Measurements from ENCODE around the gene CACNA2D4. TPM values are rescaled to one million over a fixed set of nuclear protein-coding genes. Genes with fewer than 3 reads are reported as not detected.

CACNA2D4 gene
- total RNA-seq, 2 experiments from 2014 or later: 20.8 to 23.6 TPM

DNA sequence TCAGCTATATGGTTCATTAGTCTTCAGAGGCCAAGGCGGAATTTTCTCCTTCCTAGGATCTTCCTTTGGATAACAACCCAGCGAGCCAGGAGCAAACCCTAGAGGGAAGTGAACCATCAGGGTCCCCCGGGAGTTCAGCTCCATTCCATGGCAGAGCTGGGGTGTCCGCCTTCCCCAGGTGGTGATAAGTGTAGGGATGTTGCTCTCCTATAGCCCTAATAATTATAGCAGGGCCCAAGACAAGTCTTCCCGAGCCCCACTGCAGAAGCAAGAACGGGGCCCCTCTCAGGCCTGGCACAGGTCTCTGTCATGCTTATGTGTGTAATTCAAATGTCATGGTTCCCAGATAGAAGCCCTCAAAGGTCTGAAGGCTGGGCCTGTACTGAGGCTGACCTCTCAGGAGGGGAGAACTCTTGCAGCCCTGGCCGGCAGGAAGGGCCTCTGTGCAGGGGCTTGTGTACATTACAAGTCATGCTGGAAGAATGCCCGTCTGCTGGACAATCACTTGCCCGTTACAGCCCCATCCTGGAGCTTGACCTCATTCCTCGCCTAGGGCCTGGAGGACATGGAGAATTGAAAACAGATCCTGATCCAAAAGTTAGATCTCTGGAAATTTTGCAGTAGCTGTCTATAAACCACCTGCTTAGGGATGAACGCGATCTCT lies 80.8 kb downstream of the CACNA2D4 start:
- no peak for DNase-seq
- ChIA-PET POLR2A (no interaction called here), CTCF (no interaction called here)
- Mint-ChIP-seq H3K36me3 (ENCODE audit: low read depth) (no peaks in the 10 kb centered on the region), H3K27ac (no peak overlapping the region), H3K9me3 (no peaks in the 10 kb centered on the region), H3K4me1 (no peaks in the 10 kb centered on the region), H3K4me3 (no peak overlapping the region), H3K27me3 (peaks cover 4% of the 10 kb centered on the region)

DNA sequence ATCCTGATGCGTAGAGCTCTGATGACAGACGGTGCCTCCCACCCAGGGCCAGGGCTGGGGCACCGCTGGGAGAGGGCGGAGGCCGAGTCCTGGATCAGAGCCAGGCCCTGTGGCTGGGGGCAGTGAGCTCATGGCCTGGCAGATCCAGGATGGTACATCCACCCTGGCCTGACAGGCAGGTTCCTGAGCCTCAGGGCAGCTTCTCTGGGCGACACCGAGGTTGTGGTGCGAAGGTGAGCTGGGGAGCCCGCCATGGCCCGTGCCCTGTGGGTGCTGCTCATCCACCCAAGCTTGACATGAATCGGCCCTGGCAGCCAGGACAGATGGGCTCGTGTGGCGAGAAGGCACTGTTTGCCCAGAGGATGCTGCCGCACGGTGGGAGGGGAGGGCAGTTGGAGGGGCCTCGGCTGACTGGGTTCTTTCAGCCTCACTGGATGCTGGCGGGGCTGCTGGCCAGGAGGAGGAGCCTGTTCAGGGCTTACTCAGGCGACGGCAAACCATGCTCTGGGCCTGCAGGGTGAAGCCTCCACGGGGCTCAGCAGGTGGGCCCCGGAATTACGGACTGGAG lies 81.5 kb downstream of the CACNA2D4 start:
- Mint-ChIP-seq H3K4me3 (no peak overlapping the region), H3K27me3 (peaks cover 11% of the 10 kb centered on the region), H3K27ac (no peak overlapping the region), H3K36me3 (ENCODE audit: low read depth) (no peaks in the 10 kb centered on the region), H3K9me3 (no peaks in the 10 kb centered on the region), H3K4me1 (no peaks in the 10 kb centered on the region)
- CTCF ChIA-PET: no interaction called here
- POLR2A ChIA-PET: no interaction called here
- DNase-seq: no peak

DNA sequence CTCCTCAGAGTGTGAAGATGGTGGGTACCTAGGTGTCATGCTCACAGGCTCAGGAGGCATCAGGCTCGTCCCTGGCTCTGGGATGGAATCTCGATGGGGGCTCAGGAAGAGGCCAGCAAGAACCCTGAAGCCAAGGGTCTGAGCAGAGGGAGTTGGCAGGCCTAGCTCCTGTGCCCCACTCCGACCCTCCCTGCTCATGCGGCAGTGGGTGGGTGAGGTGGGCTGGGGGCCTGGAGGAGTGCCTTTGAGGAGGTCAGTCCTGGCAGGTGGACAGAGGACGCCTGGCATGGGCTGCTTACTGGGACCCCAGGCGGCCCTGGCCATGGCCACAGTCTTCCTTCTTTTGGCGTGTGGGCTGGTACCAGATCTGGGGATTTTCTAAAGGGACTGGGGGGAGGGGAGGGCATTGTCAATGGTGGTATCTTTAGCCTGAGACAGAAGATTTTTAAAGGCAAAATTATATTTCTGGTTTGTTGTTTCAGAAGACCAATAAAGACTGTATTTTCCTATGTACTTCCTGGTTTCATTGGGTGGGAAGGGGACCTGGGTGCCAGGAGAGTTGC lies 82.1 kb downstream of the CACNA2D4 start:
- ChIA-PET POLR2A (no interaction called here), CTCF (no interaction called here)
- no peak for DNase-seq
- H3K9me3 Mint-ChIP-seq: no peaks in the 10 kb centered on the region
- peaks cover 12% of the 10 kb centered on the region for H3K27me3 Mint-ChIP-seq
- H3K4me1 Mint-ChIP-seq: no peaks in the 10 kb centered on the region
- H3K36me3 Mint-ChIP-seq (ENCODE audit: low read depth): no peaks in the 10 kb centered on the region
- H3K27ac Mint-ChIP-seq: no peak overlapping the region
- no peak overlapping the region for H3K4me3 Mint-ChIP-seq

DNA sequence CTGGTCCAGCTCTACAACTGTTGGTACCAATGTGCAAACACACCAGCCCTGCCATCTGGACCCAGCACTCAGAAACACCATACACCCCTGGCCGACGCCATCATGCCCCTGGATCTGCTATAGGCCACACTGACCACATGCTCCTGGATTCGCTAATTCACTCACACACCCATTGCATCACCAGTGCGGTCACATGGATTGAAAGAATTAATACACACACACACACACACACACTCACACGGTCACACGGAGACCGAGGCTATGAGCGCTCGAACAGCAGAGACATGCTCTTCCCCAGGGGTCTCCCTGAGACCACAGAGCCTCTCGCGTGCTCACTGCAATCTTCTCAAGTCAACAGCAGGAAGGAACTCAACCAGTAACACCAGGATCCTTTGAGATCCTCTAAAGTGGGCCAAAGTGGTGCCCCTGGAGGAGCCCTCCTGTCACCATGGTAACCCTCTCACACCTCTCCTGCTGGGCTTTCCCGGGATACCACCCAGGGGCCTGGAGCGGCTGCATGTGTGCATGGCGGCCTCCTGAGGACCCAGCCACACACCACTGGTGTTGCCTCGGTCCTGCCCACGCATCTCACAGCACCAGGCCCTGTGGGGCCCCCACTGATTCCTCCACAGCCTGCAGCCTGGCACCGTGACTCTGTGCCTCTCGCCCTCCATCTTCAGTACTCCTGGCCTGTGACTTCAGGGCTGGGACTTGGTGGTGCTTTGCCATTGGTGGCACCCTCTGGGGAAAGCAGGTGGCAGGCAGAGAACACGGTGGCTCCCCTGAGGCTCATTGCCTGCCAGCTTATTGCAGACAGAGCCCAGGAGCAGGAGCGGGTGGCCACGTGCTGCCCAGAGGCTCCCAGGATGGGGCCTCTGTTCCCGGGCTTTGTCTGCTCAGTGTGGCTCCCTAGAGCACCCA lies 83.0 kb downstream of the CACNA2D4 start:
- no peaks in the 10 kb centered on the region for H3K36me3 Mint-ChIP-seq (ENCODE audit: low read depth)
- H3K9me3 Mint-ChIP-seq: no peaks in the 10 kb centered on the region
- peaks cover 20% of the 10 kb centered on the region for H3K27me3 Mint-ChIP-seq
- DNase-seq: no peak
- CTCF ChIA-PET: no interaction called here
- H3K4me3 Mint-ChIP-seq: no peak overlapping the region
- POLR2A ChIA-PET: no interaction called here
- no peaks in the 10 kb centered on the region for H3K4me1 Mint-ChIP-seq
- no peak overlapping the region for H3K27ac Mint-ChIP-seq

DNA sequence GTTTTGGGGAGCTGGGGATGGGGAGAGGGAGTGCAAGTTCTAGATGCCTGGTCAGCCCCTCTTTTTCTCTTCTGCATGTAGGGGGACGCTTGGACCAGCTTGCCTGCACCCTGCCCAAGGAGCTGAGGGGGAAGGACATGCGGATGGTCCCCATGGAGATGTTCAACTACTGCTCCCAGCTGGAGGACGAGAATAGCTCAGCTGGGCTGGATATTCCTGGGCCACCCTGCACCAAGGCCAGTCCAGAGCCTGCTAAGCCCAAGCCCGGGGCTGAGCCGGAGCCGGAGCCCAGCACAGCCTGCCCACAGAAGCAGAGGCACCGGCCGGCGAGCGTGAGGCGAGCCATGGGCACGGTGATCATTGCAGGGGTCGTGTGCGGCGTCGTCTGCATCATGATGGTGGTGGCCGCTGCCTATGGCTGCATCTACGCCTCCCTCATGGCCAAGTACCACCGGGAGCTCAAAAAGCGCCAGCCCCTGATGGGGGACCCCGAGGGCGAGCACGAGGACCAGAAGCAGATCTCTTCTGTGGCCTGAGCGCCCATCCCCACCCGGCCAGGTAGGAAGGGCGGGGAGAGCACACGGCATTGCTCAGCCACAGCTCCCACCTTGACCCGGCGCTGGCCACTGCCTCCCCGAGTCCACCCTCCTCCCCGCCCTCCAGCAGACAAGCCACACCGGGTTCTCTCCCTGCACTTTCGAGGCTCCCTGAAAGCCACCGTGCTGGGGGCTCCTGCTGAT lies 84.1 kb downstream of the CACNA2D4 start:
- H3K9me3 Mint-ChIP-seq: no peaks in the 10 kb centered on the region
- peaks cover 21% of the 10 kb centered on the region for H3K27me3 Mint-ChIP-seq
- CTCF ChIA-PET: no interaction called here
- POLR2A ChIA-PET: no interaction called here
- no peak overlapping the region for H3K4me3 Mint-ChIP-seq
- H3K4me1 Mint-ChIP-seq: no peaks in the 10 kb centered on the region
- no peak overlapping the region for H3K27ac Mint-ChIP-seq
- no peaks in the 10 kb centered on the region for H3K36me3 Mint-ChIP-seq (ENCODE audit: low read depth)
- no peak for DNase-seq

DNA sequence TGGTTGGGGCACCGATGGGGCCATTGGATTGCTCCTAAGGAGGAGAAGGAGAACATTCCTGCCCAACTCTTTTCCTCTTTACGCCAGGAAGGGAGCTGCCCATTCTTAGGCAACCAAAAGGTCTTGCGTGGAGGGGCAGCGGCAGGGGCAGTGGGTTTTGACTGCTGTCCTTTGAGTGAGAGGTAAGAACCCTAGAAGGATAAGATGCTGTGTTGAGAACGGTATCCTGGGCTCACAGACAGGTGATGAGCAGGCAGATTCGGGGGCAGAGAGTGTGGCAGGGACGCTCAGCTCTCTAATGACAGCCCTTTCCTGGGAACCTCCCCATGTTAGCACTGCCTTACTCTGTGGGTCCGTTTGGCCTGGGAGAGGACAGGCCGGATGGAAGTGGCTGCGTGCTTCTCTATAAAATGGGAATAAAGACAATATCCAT lies 84.8 kb downstream of the CACNA2D4 start:
- ChIA-PET POLR2A (no interaction called here), CTCF (no interaction called here)
- Mint-ChIP-seq H3K36me3 (ENCODE audit: low read depth) (no peaks in the 10 kb centered on the region), H3K4me1 (no peaks in the 10 kb centered on the region), H3K27ac (no peak overlapping the region), H3K4me3 (no peak overlapping the region), H3K9me3 (no peaks in the 10 kb centered on the region), H3K27me3 (peaks cover 23% of the 10 kb centered on the region)
- DNase-seq: no peak

DNA sequence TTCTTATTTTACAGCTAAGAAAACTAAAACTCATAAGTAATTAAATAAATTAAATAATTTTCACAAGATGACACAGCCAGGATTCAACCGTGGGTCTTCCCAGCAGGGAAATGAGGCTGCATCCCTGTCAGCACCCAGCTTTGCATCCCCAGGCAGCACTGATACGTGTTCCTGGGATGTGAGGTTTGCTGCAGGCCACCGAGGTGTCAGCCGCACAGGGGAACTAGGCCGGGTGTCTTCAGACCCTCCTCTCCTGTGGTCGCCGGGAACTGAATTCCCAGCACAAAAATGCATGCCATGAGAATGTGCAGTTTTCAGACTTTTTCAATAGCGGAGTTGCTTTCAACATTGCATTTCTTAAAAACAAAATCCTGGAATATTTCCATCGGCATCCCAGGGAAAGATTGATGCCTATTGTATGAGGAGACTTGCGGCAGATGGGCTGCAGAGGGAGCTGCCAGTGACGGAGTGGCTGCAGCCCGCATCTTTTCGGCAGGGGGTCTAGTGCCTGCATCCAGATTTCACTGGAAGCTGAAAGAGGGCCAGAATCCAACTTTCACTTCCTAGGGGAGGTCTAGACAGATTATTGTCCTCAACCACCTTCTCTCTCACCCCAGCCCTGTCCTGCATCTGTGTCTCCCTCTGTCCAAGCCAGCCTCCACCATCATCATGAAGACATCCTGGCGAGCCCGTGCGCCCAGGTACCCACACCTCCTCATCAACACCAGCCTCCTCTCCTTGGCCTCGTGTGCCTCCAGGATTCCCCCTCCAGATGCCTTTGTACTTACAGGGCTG lies 85.5 kb downstream of the CACNA2D4 start:
- no peaks in the 10 kb centered on the region for H3K36me3 Mint-ChIP-seq (ENCODE audit: low read depth)
- no peak for DNase-seq
- no peaks in the 10 kb centered on the region for H3K9me3 Mint-ChIP-seq
- ChIA-PET CTCF (interaction anchor here (0.6 kb wide), 1 partner anchor 1052 kb away, joined by 5 read pairs; no protein-coding TSS in a partner anchor), POLR2A (no interaction called here)
- H3K4me3 Mint-ChIP-seq: no peak overlapping the region
- H3K4me1 Mint-ChIP-seq: no peaks in the 10 kb centered on the region
- no peak overlapping the region for H3K27ac Mint-ChIP-seq
- peaks cover 23% of the 10 kb centered on the region for H3K27me3 Mint-ChIP-seq

DNA sequence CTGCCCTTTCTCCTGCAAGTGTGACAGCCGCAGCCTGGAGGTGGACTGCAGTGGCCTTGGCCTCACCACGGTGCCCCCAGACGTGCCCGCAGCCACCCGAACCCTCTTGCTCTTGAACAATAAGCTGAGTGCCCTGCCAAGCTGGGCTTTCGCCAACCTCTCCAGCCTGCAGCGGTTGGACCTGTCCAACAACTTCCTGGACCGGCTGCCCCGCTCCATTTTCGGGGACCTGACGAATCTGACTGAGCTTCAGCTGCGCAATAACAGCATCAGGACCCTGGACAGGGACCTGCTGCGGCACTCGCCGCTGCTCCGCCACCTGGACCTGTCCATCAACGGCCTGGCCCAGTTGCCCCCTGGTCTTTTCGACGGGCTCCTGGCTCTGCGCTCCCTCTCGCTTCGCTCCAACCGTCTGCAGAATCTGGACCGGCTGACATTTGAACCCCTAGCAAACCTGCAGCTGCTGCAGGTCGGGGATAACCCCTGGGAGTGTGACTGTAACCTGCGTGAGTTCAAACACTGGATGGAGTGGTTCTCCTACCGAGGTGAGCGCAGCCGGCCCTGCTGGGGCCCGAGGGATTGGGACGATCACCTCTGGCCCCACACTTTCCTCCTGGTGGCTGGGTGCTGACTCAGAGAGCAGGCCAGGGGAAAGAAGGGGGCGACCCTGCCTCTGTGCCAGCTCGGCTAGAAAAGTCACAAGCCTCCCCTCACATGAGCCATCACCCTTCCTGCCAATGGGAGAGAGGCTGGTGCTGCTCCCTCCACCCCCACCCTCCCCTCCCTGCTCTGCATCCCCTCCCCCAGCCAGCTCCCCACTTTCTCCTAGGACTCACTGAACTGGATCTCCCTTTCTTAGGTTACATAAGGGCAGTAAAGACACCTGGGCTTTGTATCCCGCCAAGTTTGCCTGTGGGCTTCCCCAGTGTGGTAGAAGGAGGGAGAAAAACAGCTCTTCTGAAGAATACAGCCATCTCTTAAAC lies 87.2 kb downstream of the CACNA2D4 start:
- Mint-ChIP-seq H3K27me3 (peaks cover 23% of the 10 kb centered on the region), H3K9me3 (no peaks in the 10 kb centered on the region), H3K4me3 (no peak overlapping the region), H3K4me1 (no peaks in the 10 kb centered on the region), H3K27ac (no peak overlapping the region), H3K36me3 (ENCODE audit: low read depth) (no peaks in the 10 kb centered on the region)
- ChIA-PET POLR2A (no interaction called here), CTCF (interaction anchor here (1.5 kb wide), 1 partner anchor 108 kb away, joined by 3 read pairs; no protein-coding TSS in a partner anchor)
- peak; percentile 24 for DNase-seq

DNA sequence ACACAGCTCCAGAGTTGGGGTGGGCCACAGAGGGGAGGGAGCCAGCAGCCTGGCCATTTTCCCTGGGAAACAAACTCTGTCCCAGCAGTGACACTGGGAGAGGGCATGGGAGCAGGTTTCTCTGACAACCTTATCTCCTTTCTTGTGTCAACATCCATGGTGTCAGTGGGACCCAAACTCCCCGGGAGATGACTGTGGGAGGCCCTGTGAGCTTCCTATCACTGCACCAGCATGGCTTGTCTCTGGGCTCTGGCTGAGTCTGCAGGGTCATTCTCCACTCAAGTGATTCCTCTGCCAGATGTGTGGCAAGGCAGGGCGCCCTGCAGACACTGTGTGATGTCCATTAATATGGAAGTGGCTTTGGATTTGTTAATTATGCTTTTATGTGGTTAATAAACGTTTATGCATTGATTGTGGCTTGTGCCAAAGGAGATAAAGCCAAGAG lies 88.0 kb downstream of the CACNA2D4 start:
- Mint-ChIP-seq H3K36me3 (ENCODE audit: low read depth) (no peaks in the 10 kb centered on the region), H3K27ac (no peak overlapping the region), H3K9me3 (no peaks in the 10 kb centered on the region), H3K4me3 (no peak overlapping the region), H3K4me1 (no peaks in the 10 kb centered on the region), H3K27me3 (peaks cover 23% of the 10 kb centered on the region)
- ChIA-PET POLR2A (no interaction called here), CTCF (interaction anchor here (1.5 kb wide), 1 partner anchor 109 kb away, joined by 3 read pairs; no protein-coding TSS in a partner anchor)
- no peak for DNase-seq

DNA sequence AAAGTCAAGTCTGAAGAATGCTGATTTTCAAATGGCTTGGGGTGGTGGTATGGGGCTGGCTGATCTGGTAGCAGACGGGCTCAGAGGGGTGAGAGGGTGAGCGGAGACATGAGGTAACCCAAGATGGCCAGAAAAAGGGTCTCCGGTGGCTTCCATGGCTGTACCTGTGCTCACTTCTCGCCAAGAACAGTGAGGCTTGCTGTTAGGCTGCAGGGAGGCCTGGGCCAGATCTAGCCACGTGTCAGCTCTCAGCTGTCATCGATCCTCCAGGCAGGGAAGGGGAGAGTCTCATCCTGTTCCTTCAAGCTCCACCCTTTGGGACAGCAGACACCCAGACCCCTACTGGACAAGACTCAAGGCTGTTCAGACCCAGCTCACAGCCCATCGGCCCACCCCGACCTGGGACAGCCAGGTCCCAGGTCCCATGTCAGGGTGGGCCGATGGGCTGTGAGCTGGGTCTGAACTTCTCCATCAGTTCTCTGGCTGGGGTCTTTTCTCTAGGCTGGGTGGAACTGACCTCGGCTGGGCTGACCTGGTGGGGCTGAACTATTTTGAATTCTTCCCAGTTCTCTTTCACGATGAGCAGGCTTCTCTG lies 89.0 kb downstream of the CACNA2D4 start:
- Mint-ChIP-seq H3K27ac (no peak overlapping the region), H3K36me3 (ENCODE audit: low read depth) (no peaks in the 10 kb centered on the region), H3K9me3 (no peaks in the 10 kb centered on the region), H3K4me1 (no peaks in the 10 kb centered on the region), H3K4me3 (no peak overlapping the region), H3K27me3 (peaks cover 23% of the 10 kb centered on the region)
- CTCF ChIA-PET: no interaction called here
- no peak for DNase-seq
- POLR2A ChIA-PET: no interaction called here

DNA sequence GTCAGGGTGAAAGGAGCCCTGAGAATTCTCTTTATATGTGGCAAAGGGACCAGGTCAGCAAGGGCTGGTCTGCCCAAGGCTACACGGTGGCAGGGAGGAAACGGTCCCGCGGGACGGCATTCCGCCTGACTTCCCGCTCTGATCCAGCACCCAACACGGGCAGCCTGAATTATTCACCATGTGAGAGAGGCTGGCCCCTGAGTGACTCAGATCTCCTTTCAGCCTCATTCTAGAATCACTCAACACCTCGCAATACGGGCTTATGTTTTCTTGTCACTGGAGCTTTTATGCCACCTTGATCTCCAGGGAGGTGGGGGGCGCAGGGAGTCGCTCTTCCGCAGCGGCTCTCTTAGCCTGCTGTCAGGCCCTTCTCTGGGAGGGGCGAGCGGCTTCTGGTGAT lies 89.6 kb downstream of the CACNA2D4 start:
- no peak overlapping the region for H3K4me3 Mint-ChIP-seq
- ChIA-PET CTCF (no interaction called here), POLR2A (no interaction called here)
- peaks cover 23% of the 10 kb centered on the region for H3K27me3 Mint-ChIP-seq
- no peaks in the 10 kb centered on the region for H3K9me3 Mint-ChIP-seq
- no peak overlapping the region for H3K27ac Mint-ChIP-seq
- no peaks in the 10 kb centered on the region for H3K36me3 Mint-ChIP-seq (ENCODE audit: low read depth)
- no peak for DNase-seq
- H3K4me1 Mint-ChIP-seq: no peaks in the 10 kb centered on the region
